HFFc6 (cell line): ENCODE data around the gene FRS3. TPM values are rescaled to one million over a fixed set of nuclear protein-coding genes. Genes with fewer than 3 reads are reported as not detected.

Experiments used
- DNase-seq: peaks from one replicate; pipeline ENCODE4 v3.0.0-alpha.2; 2018
- H3K27ac Mint-ChIP-seq: 2 replicates; pipeline ENCODE4 v1.8.0; 2020; ENCODE audit warnings: mild to moderate bottlenecking, mixed read lengths
- H3K27me3 Mint-ChIP-seq: 2 replicates; pipeline ENCODE4 v1.8.0; 2021; ENCODE audit warnings: mild to moderate bottlenecking, moderate library complexity, mixed read lengths; ENCODE audit not compliant: insufficient read depth
- H3K36me3 Mint-ChIP-seq: 2 replicates; pipeline ENCODE4 v1.8.0; 2021; ENCODE audit warnings: low read depth, mixed read lengths
- H3K4me1 Mint-ChIP-seq: 2 replicates; pipeline ENCODE4 v1.8.0; 2020; ENCODE audit warnings: low read depth, mixed read lengths
- H3K4me3 Mint-ChIP-seq: 2 replicates; pipeline ENCODE4 v1.8.0; 2020; ENCODE audit warnings: mild to moderate bottlenecking, moderate library complexity, mixed read lengths
- H3K9me3 Mint-ChIP-seq: 2 replicates; pipeline ENCODE4 v1.8.0; 2020; ENCODE audit warnings: mild to moderate bottlenecking, mixed read lengths
- CTCF ChIP-seq: fragments of 200-600 bp; sonication (generic); IDR thresholded peaks from 2 replicates; pipeline ENCODE4 v1.5.0; 2021; ENCODE audit warnings: antibody characterized with exemption, mild to moderate bottlenecking
- total RNA-seq, 6 experiments: library from RNA; stranded (reverse); fragmentation: NEBNext Ultra II Directional; extraction: Animal tissue kit (Norgen Biotek cat#: 25700); gene quantifications; 2 replicates in 1 of 6; 3 replicates in 5 of 6; pipeline ENCODE4 v1.2.3, GENCODE V29; 2021

FRS3 gene
- total RNA-seq, 6 experiments from 2014 or later, result 2.5 to 3.4 (median 2.9) TPM

- DNase-seq, result no peak
- H3K27me3 Mint-ChIP-seq, result peaks cover 11% of the 10 kb centered on the region
- H3K4me3 Mint-ChIP-seq, result no peak overlapping the region
- no peak overlapping the region for H3K27ac Mint-ChIP-seq
- no peak for TF ChIP-seq CTCF
- no peaks in the 10 kb centered on the region for H3K9me3 Mint-ChIP-seq
- H3K4me1 Mint-ChIP-seq, result peaks cover 14% of the 10 kb centered on the region
- H3K36me3 Mint-ChIP-seq, result no peaks in the 10 kb centered on the region
Measured at GRCh38 chr6:41737591-41738130, 42.0 kb downstream of the FRS3 start.

GRCh38 chr6:41736800-41737555 lies 42.7 kb downstream of the FRS3 start:
- no peaks in the 10 kb centered on the region for H3K36me3 Mint-ChIP-seq
- no peak overlapping the region for H3K27ac Mint-ChIP-seq
- peaks cover 11% of the 10 kb centered on the region for H3K27me3 Mint-ChIP-seq
- H3K4me3 Mint-ChIP-seq, result no peak overlapping the region
- H3K4me1 Mint-ChIP-seq, result peaks cover 20% of the 10 kb centered on the region
- no peak for DNase-seq
- no peaks in the 10 kb centered on the region for H3K9me3 Mint-ChIP-seq
- no peak for TF ChIP-seq CTCF

DNA sequence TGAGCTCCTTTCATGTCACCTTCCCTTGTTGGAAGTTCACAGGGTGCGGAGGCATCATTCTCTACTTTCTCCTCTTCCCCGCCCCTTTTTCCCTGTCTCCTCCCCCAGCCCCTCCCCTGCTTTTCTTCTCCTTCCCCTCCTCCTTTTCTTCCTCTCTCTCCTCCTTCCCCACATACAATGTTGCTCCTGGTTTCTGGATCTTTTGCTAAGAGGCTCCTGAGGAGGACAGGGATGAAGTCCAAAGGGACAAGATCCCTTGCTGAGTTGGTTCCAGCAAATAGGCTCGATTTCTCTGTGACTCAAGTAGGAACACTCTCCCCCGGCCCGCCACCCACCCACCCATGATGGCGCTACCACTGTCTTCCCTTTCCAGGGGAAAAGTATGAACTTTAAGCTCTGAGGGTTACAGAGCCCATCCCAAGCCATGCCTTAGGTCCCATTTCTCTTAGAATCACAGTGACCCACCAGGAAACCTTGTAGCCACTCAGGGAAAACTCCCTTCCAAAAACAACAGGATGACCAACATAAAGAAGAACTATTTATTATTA lies 43.4 kb downstream of the FRS3 start:
- Mint-ChIP-seq H3K36me3 (no peaks in the 10 kb centered on the region), H3K27ac (no peak overlapping the region), H3K27me3 (peaks cover 11% of the 10 kb centered on the region), H3K4me1 (peaks cover 25% of the 10 kb centered on the region), H3K9me3 (no peaks in the 10 kb centered on the region), H3K4me3 (no peak overlapping the region)
- DNase-seq, result no peak
- no peak for TF ChIP-seq CTCF

- TF ChIP-seq CTCF, result peak; percentile 89
- no peaks in the 10 kb centered on the region for H3K36me3 Mint-ChIP-seq
- no peaks in the 10 kb centered on the region for H3K9me3 Mint-ChIP-seq
- peak within 1 kb of the TSS; percentile 80 for H3K4me3 Mint-ChIP-seq
- DNase-seq, result peak; percentile 88
- peaks cover 32% of the 10 kb centered on the region for H3K4me1 Mint-ChIP-seq
- H3K27me3 Mint-ChIP-seq, result peaks cover 11% of the 10 kb centered on the region
- 0 out of 2 replicates have a peak within 1 kb of the TSS, but pooled peaks have one; percentile 46 for H3K27ac Mint-ChIP-seq
Measured at GRCh38 chr6:41735427-41736185, 44.1 kb downstream of the FRS3 start, which contains the start of gene TFEB. TFEB (minus strand) TSS chr6:41735608; CDS start chr6:41691213, 44,395 bp downstream.

DNA sequence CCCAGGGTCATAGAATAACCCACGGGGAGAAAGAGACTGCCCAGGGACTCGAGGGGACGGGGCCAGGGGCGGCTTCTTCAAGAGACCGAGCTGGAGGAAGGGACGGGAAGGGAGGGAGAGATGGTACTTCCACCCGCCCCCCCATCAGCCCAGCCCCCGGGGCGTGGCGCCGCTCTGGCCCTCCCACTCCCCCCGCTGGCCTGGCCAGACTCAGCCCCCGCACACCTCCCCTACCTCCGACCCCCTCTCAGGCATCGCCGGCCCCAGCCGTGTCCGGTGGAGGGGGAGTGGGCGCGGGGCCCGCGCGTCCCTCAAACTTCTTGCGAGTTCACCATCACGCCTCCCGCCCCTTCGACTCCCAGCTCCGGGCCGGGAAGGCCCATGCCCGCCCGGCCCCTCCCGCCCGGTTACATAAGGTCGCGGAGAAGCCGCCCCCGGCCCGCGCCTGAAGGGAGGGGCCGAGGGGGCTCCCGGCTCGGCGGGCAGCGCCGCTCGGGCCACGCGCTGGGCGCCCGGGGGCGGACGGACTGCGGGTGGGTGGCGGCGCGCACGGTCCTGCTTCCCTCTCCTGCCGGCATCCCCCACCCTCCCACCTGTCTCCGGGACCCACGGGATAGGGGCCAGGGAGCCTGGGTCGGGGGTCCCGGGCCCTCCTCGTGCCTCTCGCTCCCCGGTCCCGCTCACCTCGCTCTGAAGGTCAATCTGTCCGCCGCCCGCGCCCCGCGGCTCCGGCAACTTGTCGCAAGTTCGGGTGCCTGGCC lies 44.9 kb downstream of the FRS3 start:
- no peak for TF ChIP-seq CTCF
- H3K9me3 Mint-ChIP-seq, result no peaks in the 10 kb centered on the region
- peak; percentile 53 for DNase-seq
- 0 out of 2 replicates have a peak overlapping the region, but pooled peaks have one; percentile 46 for H3K27ac Mint-ChIP-seq
- H3K27me3 Mint-ChIP-seq, result peaks cover 7% of the 10 kb centered on the region
- peak overlapping the region; percentile 80 for H3K4me3 Mint-ChIP-seq
- H3K36me3 Mint-ChIP-seq, result no peaks in the 10 kb centered on the region
- H3K4me1 Mint-ChIP-seq, result peaks cover 39% of the 10 kb centered on the region
